Peyer's patch (tissue), 4 donors: ENCODE measurements around the gene CDH23.

Experiments used
- POLR2A ChIP-seq, 2 donors: fragments of 450-650 bp; IDR thresholded peaks; one replicate each; pipeline ENCODE4 v1.5.1; 2017; ENCODE audit warnings: antibody characterized with exemption in 2 of 2, mild to moderate bottlenecking in 2 of 2, moderate library complexity in 2 of 2
- TF ChIP-seq, protein P1 (sequence below), 6 experiments: fragments of 450-650 bp in 4 of 6; fragments of 200-600 bp in 2 of 6; sonication (generic) in 1 of 6; IDR thresholded peaks; one replicate each; pipeline ENCODE4 v1.5.1; 2017 to 2019; ENCODE audit warnings: antibody characterized with exemption in 6 of 6, mild to moderate bottlenecking in 3 of 6, moderate library complexity in 1 of 6

- TF ChIP-seq, protein P1, sequence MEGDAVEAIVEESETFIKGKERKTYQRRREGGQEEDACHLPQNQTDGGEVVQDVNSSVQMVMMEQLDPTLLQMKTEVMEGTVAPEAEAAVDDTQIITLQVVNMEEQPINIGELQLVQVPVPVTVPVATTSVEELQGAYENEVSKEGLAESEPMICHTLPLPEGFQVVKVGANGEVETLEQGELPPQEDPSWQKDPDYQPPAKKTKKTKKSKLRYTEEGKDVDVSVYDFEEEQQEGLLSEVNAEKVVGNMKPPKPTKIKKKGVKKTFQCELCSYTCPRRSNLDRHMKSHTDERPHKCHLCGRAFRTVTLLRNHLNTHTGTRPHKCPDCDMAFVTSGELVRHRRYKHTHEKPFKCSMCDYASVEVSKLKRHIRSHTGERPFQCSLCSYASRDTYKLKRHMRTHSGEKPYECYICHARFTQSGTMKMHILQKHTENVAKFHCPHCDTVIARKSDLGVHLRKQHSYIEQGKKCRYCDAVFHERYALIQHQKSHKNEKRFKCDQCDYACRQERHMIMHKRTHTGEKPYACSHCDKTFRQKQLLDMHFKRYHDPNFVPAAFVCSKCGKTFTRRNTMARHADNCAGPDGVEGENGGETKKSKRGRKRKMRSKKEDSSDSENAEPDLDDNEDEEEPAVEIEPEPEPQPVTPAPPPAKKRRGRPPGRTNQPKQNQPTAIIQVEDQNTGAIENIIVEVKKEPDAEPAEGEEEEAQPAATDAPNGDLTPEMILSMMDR (IDR thresholded peaks at IDR 0.05) = no peak
- no peak for TF ChIP-seq POLR2A (IDR thresholded peaks at IDR 0.05)
Measured at GRCh38 chr10:71497763-71498326, 101.1 kb downstream of the CDH23 start.
